ENCODE data around the gene CALY. TPM values are rescaled to one million over a fixed set of nuclear protein-coding genes. Genes with fewer than 3 reads are reported as not detected.

Gene CALY
- total and polyA plus RNA-seq, 4 donors, result not detected

DNA sequence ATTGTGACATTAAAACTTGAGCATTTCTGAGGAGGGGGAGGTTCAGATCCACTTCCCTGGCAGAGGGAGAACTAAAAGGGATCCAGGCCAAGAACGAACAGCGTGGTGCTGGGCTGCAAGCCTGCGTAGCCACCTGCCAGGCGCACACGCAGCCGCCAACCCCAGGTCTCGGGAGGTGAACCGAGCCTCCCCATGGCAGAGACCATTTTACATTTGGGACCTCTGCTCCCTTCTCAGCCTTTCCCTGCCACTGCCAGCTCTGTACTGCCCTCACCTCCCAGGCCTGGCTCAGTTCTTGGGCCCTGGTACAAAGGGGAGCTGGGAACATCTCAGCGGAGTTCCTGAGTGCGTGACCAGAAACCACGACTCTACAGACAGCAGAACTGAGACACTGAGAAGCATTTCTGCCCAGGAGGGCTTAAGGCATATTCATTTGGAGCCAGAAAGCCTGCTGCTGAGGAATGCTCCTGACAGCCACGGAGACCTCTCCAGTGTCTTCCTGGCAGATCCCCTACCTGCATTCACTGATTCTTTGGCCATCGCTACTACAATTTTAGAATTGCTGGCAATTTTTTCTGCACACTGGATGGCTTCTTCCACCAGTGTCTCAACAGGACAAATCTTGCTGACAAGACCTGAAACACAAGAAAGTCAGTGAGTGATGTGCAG, 28.9 kb upstream of the CALY start:
- no peak overlapping the region for H3K4me3 ChIP-seq
- no peak overlapping the region for H3K27ac ChIP-seq (ENCODE audit: low read depth in 1 of 2, low read length in 1 of 2)
- ATAC-seq (ENCODE audit: insufficient read depth, low FRiP score) (no peak), DNase-seq (no peak)
- H3K9me3 ChIP-seq (ENCODE audit: control insufficient read depth in 4 of 4, insufficient read depth in 3 of 4, low read length in 3 of 4), result peaks cover 0 to 5% (median 0%) of the 10 kb centered on the region in 4 donors
- WGBS, 2 donors, result 88 to 89% methylated on average over 13 of the region's 13 CpGs
- TF ChIP-seq, protein P1, sequence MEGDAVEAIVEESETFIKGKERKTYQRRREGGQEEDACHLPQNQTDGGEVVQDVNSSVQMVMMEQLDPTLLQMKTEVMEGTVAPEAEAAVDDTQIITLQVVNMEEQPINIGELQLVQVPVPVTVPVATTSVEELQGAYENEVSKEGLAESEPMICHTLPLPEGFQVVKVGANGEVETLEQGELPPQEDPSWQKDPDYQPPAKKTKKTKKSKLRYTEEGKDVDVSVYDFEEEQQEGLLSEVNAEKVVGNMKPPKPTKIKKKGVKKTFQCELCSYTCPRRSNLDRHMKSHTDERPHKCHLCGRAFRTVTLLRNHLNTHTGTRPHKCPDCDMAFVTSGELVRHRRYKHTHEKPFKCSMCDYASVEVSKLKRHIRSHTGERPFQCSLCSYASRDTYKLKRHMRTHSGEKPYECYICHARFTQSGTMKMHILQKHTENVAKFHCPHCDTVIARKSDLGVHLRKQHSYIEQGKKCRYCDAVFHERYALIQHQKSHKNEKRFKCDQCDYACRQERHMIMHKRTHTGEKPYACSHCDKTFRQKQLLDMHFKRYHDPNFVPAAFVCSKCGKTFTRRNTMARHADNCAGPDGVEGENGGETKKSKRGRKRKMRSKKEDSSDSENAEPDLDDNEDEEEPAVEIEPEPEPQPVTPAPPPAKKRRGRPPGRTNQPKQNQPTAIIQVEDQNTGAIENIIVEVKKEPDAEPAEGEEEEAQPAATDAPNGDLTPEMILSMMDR (IDR thresholded peaks at IDR 0.05; ENCODE audit: control extremely low read depth, extremely low read depth), result no peak
- H3K9ac ChIP-seq (ENCODE audit: insufficient read depth in 1 of 2, low read length in 2 of 2), result no peak overlapping the region
- no peaks in the 10 kb centered on the region for H3K4me1 ChIP-seq (ENCODE audit: control insufficient read depth in 5 of 5, insufficient read depth in 5 of 5, low read length in 5 of 5)
- peaks cover 4 to 57% (median 36%) of the 10 kb centered on the region in 4 donors for H3K36me3 ChIP-seq (ENCODE audit: control insufficient read depth in 4 of 4, insufficient read depth in 4 of 4, low read length in 4 of 4)
- H3K27me3 ChIP-seq (ENCODE audit: control insufficient read depth in 3 of 3, insufficient read depth in 3 of 3, low read length in 2 of 3), result no peaks in the 10 kb centered on the region

DNA sequence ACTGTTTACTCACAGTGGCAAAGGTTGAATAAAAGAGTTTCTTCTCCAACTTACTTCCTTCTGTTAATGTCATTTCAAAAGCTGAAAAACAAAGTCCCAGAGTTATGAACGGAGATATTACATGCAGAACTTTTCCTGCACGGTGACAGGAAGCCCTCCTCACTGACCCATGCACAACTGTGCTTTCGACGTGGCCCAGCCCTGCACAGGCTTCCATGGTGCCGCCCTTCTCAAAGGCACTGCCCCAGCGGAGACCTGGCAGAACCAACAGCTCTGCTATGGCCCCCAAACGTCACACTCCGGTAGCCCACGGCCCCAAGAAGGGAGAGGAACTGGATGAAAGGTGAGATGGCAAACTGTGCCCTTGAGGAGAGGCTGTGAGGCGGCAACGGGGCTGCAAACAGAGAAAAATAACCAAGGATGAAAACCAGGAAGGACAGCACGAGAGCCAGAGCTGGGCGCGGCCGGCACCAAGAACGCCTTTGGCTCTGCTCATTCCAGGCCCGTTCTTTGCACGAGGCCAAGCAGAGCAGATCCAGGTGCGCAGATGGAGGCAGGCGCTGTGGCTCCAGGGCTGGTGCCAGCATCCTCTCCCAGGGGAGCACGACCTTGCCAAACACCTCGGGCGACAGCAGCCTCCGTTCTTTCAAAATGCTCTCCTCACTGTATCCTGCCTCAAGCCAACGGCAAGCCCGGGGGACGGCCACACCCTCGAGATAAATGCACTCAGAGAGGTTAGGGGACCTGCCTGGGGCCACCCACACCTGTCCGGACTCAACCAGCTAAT, 28.1 kb upstream of the CALY start:
- DNase-seq (no peak), ATAC-seq (ENCODE audit: insufficient read depth, low FRiP score) (no peak)
- Histone ChIP-seq H3K9ac (ENCODE audit: insufficient read depth in 1 of 2, low read length in 2 of 2) (no peak overlapping the region), H3K27ac (ENCODE audit: low read depth in 1 of 2, low read length in 1 of 2) (no peak overlapping the region), H3K9me3 (ENCODE audit: control insufficient read depth in 4 of 4, insufficient read depth in 3 of 4, low read length in 3 of 4) (peaks cover 0 to 5% (median 0%) of the 10 kb centered on the region in 4 donors), H3K27me3 (ENCODE audit: control insufficient read depth in 3 of 3, insufficient read depth in 3 of 3, low read length in 2 of 3) (no peaks in the 10 kb centered on the region), H3K36me3 (ENCODE audit: control insufficient read depth in 4 of 4, insufficient read depth in 4 of 4, low read length in 4 of 4) (peaks cover 4 to 49% (median 31%) of the 10 kb centered on the region in 4 donors), H3K4me3 (no peak overlapping the region), H3K4me1 (ENCODE audit: control insufficient read depth in 5 of 5, insufficient read depth in 5 of 5, low read length in 5 of 5) (no peaks in the 10 kb centered on the region)
- TF ChIP-seq, protein P1 (IDR thresholded peaks at IDR 0.05; ENCODE audit: control extremely low read depth, extremely low read depth), result no peak
- WGBS, 2 donors, result 91 to 93% methylated on average over 29 of the region's 29 CpGs

DNA sequence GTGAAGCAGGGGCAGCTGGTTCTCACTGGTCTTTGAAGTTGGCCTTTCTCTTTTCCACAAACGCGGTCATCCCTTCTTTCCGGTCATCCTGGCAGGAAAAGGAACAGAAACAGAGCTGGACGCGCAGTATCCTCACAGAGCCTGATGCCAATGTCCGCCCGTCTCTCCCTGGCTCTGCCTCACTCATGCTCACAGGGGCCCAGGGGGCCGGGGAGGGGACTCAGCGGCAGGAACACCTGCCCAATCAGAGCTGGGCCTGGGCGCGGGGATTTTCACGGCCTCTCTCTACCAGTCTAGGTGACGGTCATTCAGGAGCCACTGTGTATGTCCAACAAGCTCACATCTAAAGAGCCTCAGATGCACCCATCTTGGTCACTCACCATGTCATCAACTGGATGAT, 26.1 kb upstream of the CALY start:
- no peak for DNase-seq
- WGBS, 2 donors, result 93 to 96% methylated on average over 13 of the region's 13 CpGs
- no peaks in the 10 kb centered on the region for H3K27me3 ChIP-seq (ENCODE audit: control insufficient read depth in 3 of 3, insufficient read depth in 3 of 3, low read length in 2 of 3)
- ATAC-seq (ENCODE audit: insufficient read depth, low FRiP score), result no peak
- H3K9ac ChIP-seq (ENCODE audit: insufficient read depth in 1 of 2, low read length in 2 of 2), result no peak overlapping the region
- no peak overlapping the region for H3K4me3 ChIP-seq
- peaks cover 0 to 5% (median 0%) of the 10 kb centered on the region in 4 donors for H3K9me3 ChIP-seq (ENCODE audit: control insufficient read depth in 4 of 4, insufficient read depth in 3 of 4, low read length in 3 of 4)
- no peak overlapping the region for H3K27ac ChIP-seq (ENCODE audit: low read depth in 1 of 2, low read length in 1 of 2)
- TF ChIP-seq, protein P1 (IDR thresholded peaks at IDR 0.05; ENCODE audit: control extremely low read depth, extremely low read depth), result no peak
- H3K36me3 ChIP-seq (ENCODE audit: control insufficient read depth in 4 of 4, insufficient read depth in 4 of 4, low read length in 4 of 4), result peaks cover 4 to 35% (median 22%) of the 10 kb centered on the region in 4 donors
- no peaks in the 10 kb centered on the region for H3K4me1 ChIP-seq (ENCODE audit: control insufficient read depth in 5 of 5, insufficient read depth in 5 of 5, low read length in 5 of 5)

All from lung (tissue), 12 donors.